HL-60 (cell line): ENCODE measurements around the gene RPRML.

Experiments used
- GABPA ChIP-seq: IDR thresholded peaks from 2 replicates; pipeline ENCODE4 v1.6.1; 2012; ENCODE audit warnings: low read depth
- POLR2AphosphoS5 ChIP-seq: IDR thresholded peaks from 2 replicates; pipeline ENCODE4 v1.6.1; 2012; ENCODE audit warnings: low read depth
- TF ChIP-seq, protein P1 (sequence below): IDR thresholded peaks from one replicate; pipeline ENCODE4 v1.5.1; 2011; ENCODE audit warnings: low read length, control low read depth, inconsistent platforms; ENCODE audit not compliant: insufficient read depth

DNA sequence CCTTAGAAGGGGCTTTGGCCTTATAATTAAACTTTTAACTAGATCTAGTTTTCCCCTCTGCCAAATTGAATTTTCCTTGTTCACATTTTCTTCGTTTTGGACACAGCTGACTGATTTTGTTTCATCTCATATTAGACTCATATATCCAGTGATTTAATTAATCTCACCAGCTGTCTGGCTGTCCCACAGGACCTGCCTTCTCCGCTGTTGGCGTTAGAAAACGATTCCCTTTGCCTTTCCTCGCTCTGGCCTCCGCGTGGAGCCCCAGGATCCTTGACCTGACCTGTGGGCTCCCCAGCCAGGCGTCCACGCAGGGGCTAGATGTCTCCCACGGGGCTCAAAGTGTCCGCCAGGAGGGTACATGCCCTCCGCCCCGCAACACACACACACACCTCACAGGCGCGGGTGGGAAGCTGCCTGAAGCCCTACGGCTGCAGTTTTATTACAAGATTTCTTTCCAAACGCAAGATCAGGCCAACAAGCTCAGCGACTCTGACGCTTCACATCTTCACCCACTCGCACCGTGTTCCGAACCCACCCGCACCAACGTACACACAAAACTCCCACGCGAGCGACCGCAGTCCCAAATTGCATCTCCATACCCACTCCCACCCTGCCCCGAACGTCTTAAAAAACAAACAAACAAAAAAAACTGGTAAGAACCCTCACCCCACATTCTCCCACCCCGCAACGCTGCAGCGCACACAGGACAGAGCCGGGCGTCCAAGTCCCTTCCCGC lies 1.1 kb downstream of the RPRML start:
- TF ChIP-seq, protein P1, sequence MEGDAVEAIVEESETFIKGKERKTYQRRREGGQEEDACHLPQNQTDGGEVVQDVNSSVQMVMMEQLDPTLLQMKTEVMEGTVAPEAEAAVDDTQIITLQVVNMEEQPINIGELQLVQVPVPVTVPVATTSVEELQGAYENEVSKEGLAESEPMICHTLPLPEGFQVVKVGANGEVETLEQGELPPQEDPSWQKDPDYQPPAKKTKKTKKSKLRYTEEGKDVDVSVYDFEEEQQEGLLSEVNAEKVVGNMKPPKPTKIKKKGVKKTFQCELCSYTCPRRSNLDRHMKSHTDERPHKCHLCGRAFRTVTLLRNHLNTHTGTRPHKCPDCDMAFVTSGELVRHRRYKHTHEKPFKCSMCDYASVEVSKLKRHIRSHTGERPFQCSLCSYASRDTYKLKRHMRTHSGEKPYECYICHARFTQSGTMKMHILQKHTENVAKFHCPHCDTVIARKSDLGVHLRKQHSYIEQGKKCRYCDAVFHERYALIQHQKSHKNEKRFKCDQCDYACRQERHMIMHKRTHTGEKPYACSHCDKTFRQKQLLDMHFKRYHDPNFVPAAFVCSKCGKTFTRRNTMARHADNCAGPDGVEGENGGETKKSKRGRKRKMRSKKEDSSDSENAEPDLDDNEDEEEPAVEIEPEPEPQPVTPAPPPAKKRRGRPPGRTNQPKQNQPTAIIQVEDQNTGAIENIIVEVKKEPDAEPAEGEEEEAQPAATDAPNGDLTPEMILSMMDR: no peak
- TF ChIP-seq POLR2AphosphoS5 (no peak), GABPA (no peak)
